Loucy (cell line): ENCODE results near the gene C17orf67.

Experiments used
- H2AFZ ChIP-seq: fragments of 200-600 bp; sonication (generic); 2 replicates; pipeline ENCODE4 v1.6.0; 2016; ENCODE audit warnings: antibody characterized with exemption, mild to moderate bottlenecking, low read length, moderate library complexity
- H3F3A ChIP-seq: fragments of 200-600 bp; 2 replicates; pipeline ENCODE4 v1.6.0; 2016; ENCODE audit warnings: antibody characterized with exemption, low read depth, mild to moderate bottlenecking
- H3K27me3 ChIP-seq: fragments of 200-600 bp; sonication (generic); 2 replicates; pipeline ENCODE4 v1.6.1; 2014; ENCODE audit warnings: low read length, mild to moderate bottlenecking; ENCODE audit not compliant: insufficient read depth, poor library complexity, severe bottlenecking
- H3K36me3 ChIP-seq: fragments of 200-600 bp; sonication (generic); 2 replicates; pipeline ENCODE4 v1.6.1; 2016; ENCODE audit warnings: low read length; ENCODE audit not compliant: insufficient read depth
- H3K4me1 ChIP-seq: fragments of 200-600 bp; sonication (generic); 2 replicates; pipeline ENCODE4 v1.5.1; 2014; ENCODE audit warnings: low read length, mild to moderate bottlenecking; ENCODE audit not compliant: insufficient read depth, poor library complexity, severe bottlenecking
- H3K4me2 ChIP-seq: fragments of 200-600 bp; sonication (generic); 2 replicates; pipeline ENCODE4 v1.6.0; 2014; ENCODE audit warnings: antibody characterized with exemption, low read length, low read depth, mild to moderate bottlenecking; ENCODE audit not compliant: poor library complexity, severe bottlenecking
- H3K4me3 ChIP-seq: fragments of 200-600 bp; sonication (generic); 2 replicates; pipeline ENCODE4 v1.5.1; 2014; ENCODE audit warnings: low read length, mild to moderate bottlenecking, mixed read lengths; ENCODE audit not compliant: poor library complexity, severe bottlenecking
- H3K79me2 ChIP-seq: fragments of 200-600 bp; sonication (generic); 2 replicates; pipeline ENCODE4 v1.6.1; 2014; ENCODE audit warnings: low read length; ENCODE audit not compliant: insufficient read depth
- H3K9ac ChIP-seq: fragments of 200-600 bp; sonication (generic); 2 replicates; pipeline ENCODE4 v1.6.0; 2014; ENCODE audit warnings: mild to moderate bottlenecking, low read depth, low read length, moderate library complexity; ENCODE audit not compliant: poor library complexity, severe bottlenecking
- H3K9me2 ChIP-seq: fragments of 200-600 bp; sonication (generic); replicated peaks from 2 replicates; pipeline ENCODE4 v1.6.1; 2016; ENCODE audit warnings: low read depth, low read length, mixed read lengths
- H3K9me3 ChIP-seq: fragments of 200-600 bp; sonication (generic); 2 replicates; pipeline ENCODE4 v1.6.1; 2014; ENCODE audit warnings: mild to moderate bottlenecking, antibody characterized with exemption, low read length, low read depth; ENCODE audit not compliant: insufficient read depth
- H4K20me1 ChIP-seq: fragments of 200-600 bp; sonication (generic); 2 replicates; pipeline ENCODE4 v1.6.0; 2014; ENCODE audit warnings: antibody characterized with exemption, low read length, mild to moderate bottlenecking; ENCODE audit not compliant: insufficient read depth, poor library complexity, severe bottlenecking
- CTCF ChIP-seq: fragments of 200-600 bp; sonication (generic); conservative IDR thresholded peaks from 2 replicates; pipeline ENCODE4 v1.5.1; 2014; ENCODE audit warnings: mild to moderate bottlenecking, antibody characterized with exemption, low read length
- EZH2phosphoT487 ChIP-seq: fragments of 200-600 bp; IDR thresholded peaks from 2 replicates; pipeline ENCODE4 v1.6.1; 2018; ENCODE audit warnings: antibody characterized with exemption, mild to moderate bottlenecking, moderate library complexity, borderline replicate concordance

The C17orf67 gene

GRCh38 chr17:56778898-56779297 lies 54.8 kb downstream of the C17orf67 start:
- Histone ChIP-seq H3K4me1 (peaks cover 64% of the 10 kb centered on the region), H3F3A (peaks cover 26% of the 10 kb centered on the region), H3K9me2 (no peaks in the 10 kb centered on the region), H4K20me1 (no peaks in the 10 kb centered on the region), H3K79me2 (no peaks in the 10 kb centered on the region), H3K36me3 (no peaks in the 10 kb centered on the region), H3K4me3 (peak overlapping the region; percentile 73), H2AFZ (no peak overlapping the region), H3K9me3 (no peaks in the 10 kb centered on the region), H3K4me2 (peak overlapping the region; percentile 94), H3K9ac (peak overlapping the region; percentile 97), H3K27me3 (no peaks in the 10 kb centered on the region)
- TF ChIP-seq EZH2phosphoT487 (no peak), CTCF (no peak)

GRCh38 chr17:56777859-56778258 lies 55.9 kb downstream of the C17orf67 start:
- Histone ChIP-seq H3K4me3 (no peak overlapping the region), H3K4me1 (peaks cover 64% of the 10 kb centered on the region), H2AFZ (no peak overlapping the region), H3K9me3 (no peaks in the 10 kb centered on the region), H3K9ac (peak overlapping the region; percentile 97), H3K9me2 (no peaks in the 10 kb centered on the region), H3K36me3 (no peaks in the 10 kb centered on the region), H3K79me2 (no peaks in the 10 kb centered on the region), H4K20me1 (no peaks in the 10 kb centered on the region), H3F3A (peaks cover 26% of the 10 kb centered on the region), H3K4me2 (peak overlapping the region; percentile 94), H3K27me3 (no peaks in the 10 kb centered on the region)
- TF ChIP-seq EZH2phosphoT487 (no peak), CTCF (no peak)

GRCh38 chr17:56774650-56775049 lies 59.1 kb downstream of the C17orf67 start:
- Histone ChIP-seq H3K27me3 (no peaks in the 10 kb centered on the region), H3K9ac (no peak overlapping the region), H4K20me1 (no peaks in the 10 kb centered on the region), H2AFZ (no peak overlapping the region), H3K36me3 (no peaks in the 10 kb centered on the region), H3K9me2 (no peaks in the 10 kb centered on the region), H3K9me3 (no peaks in the 10 kb centered on the region), H3K4me2 (no peak overlapping the region), H3K4me1 (peaks cover 45% of the 10 kb centered on the region), H3K4me3 (no peak overlapping the region), H3K79me2 (no peaks in the 10 kb centered on the region), H3F3A (peaks cover 20% of the 10 kb centered on the region)
- TF ChIP-seq EZH2phosphoT487 = no peak

- no peak for TF ChIP-seq EZH2phosphoT487
- TF ChIP-seq CTCF = no peak
- Histone ChIP-seq H3K36me3 (no peaks in the 10 kb centered on the region), H3K9ac (no peak overlapping the region), H3K27me3 (no peaks in the 10 kb centered on the region), H3K4me2 (no peak overlapping the region), H3K79me2 (no peaks in the 10 kb centered on the region), H3K4me3 (no peak overlapping the region), H3K9me3 (no peaks in the 10 kb centered on the region), H3K4me1 (peaks cover 40% of the 10 kb centered on the region), H2AFZ (no peak overlapping the region), H3F3A (peaks cover 5% of the 10 kb centered on the region; the same call in 1 of the 2 replicates), H4K20me1 (no peaks in the 10 kb centered on the region), H3K9me2 (no peaks in the 10 kb centered on the region)
Observed at GRCh38 chr17:56773124-56773523, 60.6 kb downstream of the C17orf67 start.
